Esophagus muscularis mucosa (tissue), 4 donors: ENCODE data around the gene RPL18. TPM values are rescaled to one million over a fixed set of nuclear protein-coding genes. Genes with fewer than 3 reads are reported as not detected.
A peak's percentile ranks its signal among the peaks of the same experiment; 100 is the strongest.

Experiments
- DNase-seq: peaks from one replicate; pipeline ENCODE4 v3.0.0-alpha.2; 2017; ENCODE audit errors: extremely low spot score
- H3K27ac ChIP-seq, 4 donors: fragments of 200-600 bp; sonication (generic); replicated peaks in 1 of 4; 1 replicate in 3 of 4; 2 replicates in 1 of 4; pipeline ENCODE4 v1.5.1; 2016 to 2019; ENCODE audit warnings: mild to moderate bottlenecking in 1 of 4
- H3K27me3 ChIP-seq, 4 donors: fragments of 200-600 bp; sonication (generic); one replicate each; pipeline versions ENCODE4 v1.5.1 to v1.6.0; 2016 to 2019
- H3K36me3 ChIP-seq, 4 donors: fragments of 200-600 bp; sonication (generic); one replicate each; pipeline ENCODE4 v1.5.1; 2016 to 2019
- H3K4me1 ChIP-seq, 4 donors: fragments of 200-600 bp; sonication (generic); one replicate each; pipeline ENCODE4 v1.5.1; 2016 to 2019
- H3K4me3 ChIP-seq, 4 donors: fragments of 200-600 bp; sonication (generic); 1 replicate in 2 of 4; 2 replicates in 2 of 4; pipeline ENCODE4 v1.5.1; 2016 to 2019; ENCODE audit warnings: mild to moderate bottlenecking in 4 of 4, moderate library complexity in 1 of 4
- H3K9me3 ChIP-seq, 4 donors: fragments of 200-600 bp; sonication (generic); 1 replicate in 3 of 4; 2 replicates in 1 of 4; pipeline ENCODE4 v1.5.1; 2016 to 2019
- EP300 ChIP-seq: sonication (generic); formaldehyde crosslinking; IDR thresholded peaks from one replicate; pipeline ENCODE4 v1.6.1; 2017; ENCODE audit warnings: antibody characterized with exemption
- POLR2A ChIP-seq: fragments of 450-650 bp; IDR thresholded peaks from one replicate; pipeline ENCODE4 v1.6.1; 2017; ENCODE audit warnings: antibody characterized with exemption, moderate library complexity, mild to moderate bottlenecking, low read depth
- POLR2AphosphoS5 ChIP-seq, 2 donors: sonication (generic); formaldehyde crosslinking; IDR thresholded peaks; one replicate each; pipeline ENCODE4 v1.6.1; 2017; ENCODE audit warnings: antibody characterized with exemption in 2 of 2
- WGBS: methylation state at CpG from one replicate; pipeline ENCODE4 v1.1.5; 2018; 5-methylcytosine and 5-hydroxymethylcytosine counted together
- intact Hi-C: fragments of 100-400 bp; cut with DNase I; formaldehyde crosslinking; loops from one replicate; pipeline ENCODE4 v1.15.1; 2023
- total RNA-seq, 4 donors: library from RNA; depleted of rRNA; stranded (reverse); fragments of >200 nt; gene quantifications; one replicate each; pipeline versions ENCODE4 v1.1.0 to v1.2.1, GENCODE V29; 2016
- TF ChIP-seq, protein P1 (sequence below), 3 experiments: fragments of 200-600 bp in 2 of 3; fragments of 450-650 bp in 1 of 3; sonication (generic) in 2 of 3; IDR thresholded peaks; one replicate each; pipeline ENCODE4 v1.5.1; 2017 to 2019; ENCODE audit warnings: antibody characterized with exemption in 3 of 3, mild to moderate bottlenecking in 2 of 3, moderate library complexity in 1 of 3

The RPL18 gene
- total RNA-seq, 4 donors from 2014 or later, result 1,298 to 2,105 (median 1,742) TPM

- H3K27ac ChIP-seq, result peak overlapping the region; percentile 78 to 100 (median 90)
These were observed 10.3 kb upstream of the RPL18 start for GRCh38 chr19:48629297-48629598.

DNA sequence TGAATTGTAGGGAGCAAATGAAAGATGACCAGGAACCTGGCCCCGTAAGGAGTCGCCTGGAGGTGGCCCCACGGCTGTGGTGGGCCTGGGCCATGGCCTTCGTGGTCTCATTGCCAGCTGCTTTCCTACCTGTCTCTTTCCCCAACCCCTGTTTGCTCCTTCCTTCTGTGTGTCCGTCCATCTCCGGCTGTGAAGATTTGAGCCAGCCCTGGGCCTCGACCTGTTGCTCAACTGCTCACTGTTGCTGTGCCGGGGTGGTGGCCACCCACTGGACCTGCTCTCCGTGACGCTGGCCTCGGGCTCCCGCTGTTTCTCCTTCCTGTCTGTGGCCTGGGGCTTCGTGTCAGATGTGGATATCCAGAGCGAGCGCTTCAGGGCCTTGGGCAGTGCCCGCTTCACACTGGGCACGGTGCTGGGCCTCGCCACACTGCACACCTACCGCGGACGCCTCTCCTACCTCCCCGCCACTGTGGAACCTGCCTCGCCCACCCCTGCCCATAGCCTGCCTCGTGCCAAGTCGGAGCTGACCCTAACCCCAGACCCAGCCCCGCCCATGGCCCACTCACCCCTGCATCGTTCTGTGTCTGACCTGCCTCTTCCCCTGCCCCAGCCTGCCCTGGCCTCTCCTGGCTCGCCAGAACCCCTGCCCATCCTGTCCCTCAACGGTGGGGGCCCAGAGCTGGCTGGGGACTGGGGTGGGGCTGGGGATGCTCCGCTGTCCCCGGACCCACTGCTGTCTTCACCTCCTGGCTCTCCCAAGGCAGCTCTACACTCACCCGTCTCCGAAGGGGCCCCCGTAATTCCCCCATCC, 9.7 kb upstream of the RPL18 start:
- 85% methylated on average over 15 of the region's 34 CpGs for WGBS

More at GRCh38 chr19:48629297-48629598, 10.3 kb upstream of the RPL18 start:
- Histone ChIP-seq H3K27me3 (no peaks in the 10 kb centered on the region), H3K4me1 (peaks cover 51 to 74% (median 70%) of the 10 kb centered on the region in 4 donors), H3K4me3 (no peak overlapping the region), H3K36me3 (peaks cover 0 to 61% (median 13%) of the 10 kb centered on the region in 4 donors), H3K9me3 (no peaks in the 10 kb centered on the region)
- WGBS, result 80% methylated on average over 22 of the region's 22 CpGs
- intact Hi-C loops, result no loop called here
- no peak for DNase-seq
- TF ChIP-seq, protein P1, sequence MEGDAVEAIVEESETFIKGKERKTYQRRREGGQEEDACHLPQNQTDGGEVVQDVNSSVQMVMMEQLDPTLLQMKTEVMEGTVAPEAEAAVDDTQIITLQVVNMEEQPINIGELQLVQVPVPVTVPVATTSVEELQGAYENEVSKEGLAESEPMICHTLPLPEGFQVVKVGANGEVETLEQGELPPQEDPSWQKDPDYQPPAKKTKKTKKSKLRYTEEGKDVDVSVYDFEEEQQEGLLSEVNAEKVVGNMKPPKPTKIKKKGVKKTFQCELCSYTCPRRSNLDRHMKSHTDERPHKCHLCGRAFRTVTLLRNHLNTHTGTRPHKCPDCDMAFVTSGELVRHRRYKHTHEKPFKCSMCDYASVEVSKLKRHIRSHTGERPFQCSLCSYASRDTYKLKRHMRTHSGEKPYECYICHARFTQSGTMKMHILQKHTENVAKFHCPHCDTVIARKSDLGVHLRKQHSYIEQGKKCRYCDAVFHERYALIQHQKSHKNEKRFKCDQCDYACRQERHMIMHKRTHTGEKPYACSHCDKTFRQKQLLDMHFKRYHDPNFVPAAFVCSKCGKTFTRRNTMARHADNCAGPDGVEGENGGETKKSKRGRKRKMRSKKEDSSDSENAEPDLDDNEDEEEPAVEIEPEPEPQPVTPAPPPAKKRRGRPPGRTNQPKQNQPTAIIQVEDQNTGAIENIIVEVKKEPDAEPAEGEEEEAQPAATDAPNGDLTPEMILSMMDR (IDR thresholded peaks at IDR 0.05), result no peak
- TF ChIP-seq EP300 (no peak), POLR2A (no peak), POLR2AphosphoS5 (IDR thresholded peaks at IDR 0.05) (no peak)

DNA sequence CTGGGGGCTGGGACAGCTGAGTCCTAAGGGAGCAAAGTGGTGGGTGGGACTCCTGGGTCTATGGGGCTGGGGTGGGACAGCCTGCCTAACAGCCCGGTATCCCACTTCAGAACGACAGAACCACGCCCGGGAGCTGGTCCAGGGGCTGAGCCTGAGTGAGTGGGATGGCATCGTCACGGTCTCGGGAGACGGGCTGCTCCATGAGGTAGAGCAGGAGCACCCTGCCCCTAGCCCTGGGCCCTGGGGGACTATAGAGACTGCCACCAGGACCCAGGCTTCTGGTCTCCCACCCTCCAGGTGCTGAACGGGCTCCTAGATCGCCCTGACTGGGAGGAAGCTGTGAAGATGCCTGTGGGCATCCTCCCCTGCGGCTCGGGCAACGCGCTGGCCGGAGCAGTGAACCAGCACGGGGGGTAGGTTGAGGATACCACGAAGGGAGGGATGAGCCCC, 8.9 kb upstream of the RPL18 start:
- WGBS, result 84% methylated on average over 15 of the region's 17 CpGs
- no peaks in the 10 kb centered on the region for H3K27me3 ChIP-seq
- H3K4me1 ChIP-seq, result peaks cover 48 to 71% (median 67%) of the 10 kb centered on the region in 4 donors
- H3K36me3 ChIP-seq, result peaks cover 0 to 60% (median 13%) of the 10 kb centered on the region in 4 donors
- H3K4me3 ChIP-seq, result no peak overlapping the region
- no peaks in the 10 kb centered on the region for H3K9me3 ChIP-seq
- TF ChIP-seq, protein P1 (IDR thresholded peaks at IDR 0.05), result no peak
- TF ChIP-seq EP300 (no peak), POLR2A (no peak), POLR2AphosphoS5 (IDR thresholded peaks at IDR 0.05) (no peak)
- intact Hi-C loops, result no loop called here
- DNase-seq, result no peak
- H3K27ac ChIP-seq, result peak overlapping the region; percentile 27 to 100 (median 88)

More for the DNA sequence above, 9.7 kb upstream of the RPL18 start:
- DNase-seq, result no peak
- Histone ChIP-seq H3K4me3 (no peak overlapping the region), H3K36me3 (peaks cover 0 to 61% (median 13%) of the 10 kb centered on the region in 4 donors), H3K27ac (peak overlapping the region; percentile 78 to 100 (median 90)), H3K9me3 (no peaks in the 10 kb centered on the region), H3K27me3 (no peaks in the 10 kb centered on the region), H3K4me1 (peaks cover 48 to 71% (median 67%) of the 10 kb centered on the region in 4 donors)
- intact Hi-C loops, result no loop called here
- TF ChIP-seq, protein P1 (IDR thresholded peaks at IDR 0.05), result no peak

GRCh38 chr19:48627201-48627864, 8.4 kb upstream of the RPL18 start:
- Histone ChIP-seq H3K27ac (peak overlapping the region in 2 of 4 donors; percentile 27 to 97), H3K4me1 (peaks cover 43 to 71% (median 67%) of the 10 kb centered on the region in 4 donors), H3K27me3 (no peaks in the 10 kb centered on the region), H3K36me3 (peaks cover 0 to 54% (median 13%) of the 10 kb centered on the region in 4 donors), H3K4me3 (no peak overlapping the region), H3K9me3 (no peaks in the 10 kb centered on the region)
- DNase-seq, result no peak
- WGBS, result 85% methylated on average over 6 of the region's 6 CpGs
- intact Hi-C loops, result no loop called here
- TF ChIP-seq POLR2AphosphoS5 (IDR thresholded peaks at IDR 0.05), result no peak
- no peak for TF ChIP-seq EP300
- TF ChIP-seq POLR2A, result no peak
- TF ChIP-seq, protein P1 (IDR thresholded peaks at IDR 0.05), result no peak
